NCI-H345 (cell line): ENCODE measurements around the gene RAVER1.

ENCODE experiments used
- DNase-seq: peaks from one replicate; lab custom pipeline; 2025; lab: John Stamatoyannopoulos, UW

RAVER1 gene

GRCh38 chr19:10270616-10271394 lies 62.5 kb downstream of the RAVER1 start, which contains the start of gene ICAM1:
Gene ICAM1 (plus strand): TSS chr19:10271120. CDS start chr19:10271160, 40 bp downstream.
- DNase-seq, result peak; percentile 12

- DNase-seq, result no peak
Observed at GRCh38 chr19:10270180-10270615, 63.1 kb downstream of the RAVER1 start.

- DNase-seq, result peak; percentile 82
Observed at GRCh38 chr19:10269333-10270179, 63.8 kb downstream of the RAVER1 start.

GRCh38 chr19:10268071-10268470 lies 65.3 kb downstream of the RAVER1 start:
- DNase-seq, result no peak

- no peak for DNase-seq
Observed at GRCh38 chr19:10266706-10267105, 66.6 kb downstream of the RAVER1 start.
